Lung microvascular endothelial cell (primary cell): ENCODE measurements around the gene KIF25. TPM values are rescaled to one million over a fixed set of nuclear protein-coding genes. Genes with fewer than 3 reads are reported as not detected.

ENCODE experiments used
- DNase-seq, 2 donors: peaks; one replicate each; pipeline versions ENCODE4 v3.0.0 to v3.0.0-alpha.2; 2010; ENCODE audit warnings: low read depth in 2 of 2
- total RNA-seq: library from RNA; depleted of rRNA; stranded (reverse); fragments of >200 nt; gene quantifications from 2 replicates; pipeline ENCODE4 v1.2.1, GENCODE V29; 2014

Gene KIF25
- total RNA-seq, 1 donor from 2014 or later, result not detected

- no peak for DNase-seq
Measured at GRCh38 chr6:168087436-168088160, 90.1 kb downstream of the KIF25 start.

- DNase-seq, result no peak
Measured at GRCh38 chr6:168088161-168089053, 90.9 kb downstream of the KIF25 start.

GRCh38 chr6:168089186-168090063 is 92.0 kb downstream of the KIF25 start:
- DNase-seq, result no peak

GRCh38 chr6:168090064-168090690 is 92.7 kb downstream of the KIF25 start:
- DNase-seq, result no peak

GRCh38 chr6:168090706-168091105 is 93.2 kb downstream of the KIF25 start:
- no peak for DNase-seq

GRCh38 chr6:168091381-168092264 is 94.2 kb downstream of the KIF25 start:
- DNase-seq, result no peak

- no peak for DNase-seq
Measured at GRCh38 chr6:168092541-168092940, 95.1 kb downstream of the KIF25 start.

- DNase-seq, result no peak
Measured at GRCh38 chr6:168093071-168093505, 95.6 kb downstream of the KIF25 start.

- DNase-seq, result no peak
Measured at GRCh38 chr6:168093634-168094033, 96.2 kb downstream of the KIF25 start.

Other genes starting within 250 kb of the KIF25 start
- gene AFDN, start 170.8 kb upstream of the KIF25 start, total RNA-seq, result 79.8 and 137 TPM in 2 replicates
- gene FRMD1, start 81.5 kb downstream of the KIF25 start, total RNA-seq, result not detected in 2 replicates